Measurements from ENCODE around the gene MMP13.

MMP13 gene

DNA sequence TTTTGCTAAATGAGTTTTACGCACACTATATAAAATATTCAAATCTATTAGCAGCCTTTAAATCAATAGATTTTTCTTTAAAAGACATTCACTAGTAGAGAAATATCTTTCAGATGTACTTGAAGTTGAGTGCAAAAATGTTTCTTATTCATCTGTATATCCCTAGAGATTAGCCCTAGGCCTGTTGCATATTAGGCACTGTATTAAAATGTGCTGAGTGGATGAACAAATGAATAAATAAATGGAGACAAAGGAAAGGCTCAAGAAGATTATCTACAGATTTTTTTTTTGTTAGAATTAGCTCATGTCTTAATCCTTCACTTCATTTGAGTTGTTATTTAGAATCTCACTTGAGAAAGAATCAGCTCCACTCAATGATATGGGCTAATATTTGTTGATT, 12.0 kb upstream of the MMP13 start:
- Histone ChIP-seq H3K27me3 (ENCODE audit: insufficient read depth, poor library complexity, severe bottlenecking) (peaks cover 2% of the 10 kb centered on the region), H3K27ac (replicated peaks) (no peak overlapping the region), H3K4me3 (replicated peaks; ENCODE audit: insufficient read depth, low read length) (no peak overlapping the region)
- no peak for DNase-seq (ENCODE audit: low read depth in 1 of 2, low spot score in 1 of 2)
- TF ChIP-seq GABPA (IDR thresholded peaks at IDR 0.05; ENCODE audit: low read depth), result no peak
- no peak for TF ChIP-seq POLR2AphosphoS5 (IDR thresholded peaks at IDR 0.05; ENCODE audit: low read depth)
- TF ChIP-seq, protein P1, sequence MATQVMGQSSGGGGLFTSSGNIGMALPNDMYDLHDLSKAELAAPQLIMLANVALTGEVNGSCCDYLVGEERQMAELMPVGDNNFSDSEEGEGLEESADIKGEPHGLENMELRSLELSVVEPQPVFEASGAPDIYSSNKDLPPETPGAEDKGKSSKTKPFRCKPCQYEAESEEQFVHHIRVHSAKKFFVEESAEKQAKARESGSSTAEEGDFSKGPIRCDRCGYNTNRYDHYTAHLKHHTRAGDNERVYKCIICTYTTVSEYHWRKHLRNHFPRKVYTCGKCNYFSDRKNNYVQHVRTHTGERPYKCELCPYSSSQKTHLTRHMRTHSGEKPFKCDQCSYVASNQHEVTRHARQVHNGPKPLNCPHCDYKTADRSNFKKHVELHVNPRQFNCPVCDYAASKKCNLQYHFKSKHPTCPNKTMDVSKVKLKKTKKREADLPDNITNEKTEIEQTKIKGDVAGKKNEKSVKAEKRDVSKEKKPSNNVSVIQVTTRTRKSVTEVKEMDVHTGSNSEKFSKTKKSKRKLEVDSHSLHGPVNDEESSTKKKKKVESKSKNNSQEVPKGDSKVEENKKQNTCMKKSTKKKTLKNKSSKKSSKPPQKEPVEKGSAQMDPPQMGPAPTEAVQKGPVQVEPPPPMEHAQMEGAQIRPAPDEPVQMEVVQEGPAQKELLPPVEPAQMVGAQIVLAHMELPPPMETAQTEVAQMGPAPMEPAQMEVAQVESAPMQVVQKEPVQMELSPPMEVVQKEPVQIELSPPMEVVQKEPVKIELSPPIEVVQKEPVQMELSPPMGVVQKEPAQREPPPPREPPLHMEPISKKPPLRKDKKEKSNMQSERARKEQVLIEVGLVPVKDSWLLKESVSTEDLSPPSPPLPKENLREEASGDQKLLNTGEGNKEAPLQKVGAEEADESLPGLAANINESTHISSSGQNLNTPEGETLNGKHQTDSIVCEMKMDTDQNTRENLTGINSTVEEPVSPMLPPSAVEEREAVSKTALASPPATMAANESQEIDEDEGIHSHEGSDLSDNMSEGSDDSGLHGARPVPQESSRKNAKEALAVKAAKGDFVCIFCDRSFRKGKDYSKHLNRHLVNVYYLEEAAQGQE (IDR thresholded peaks at IDR 0.05; ENCODE audit: insufficient replicate concordance, low read depth), result no peak
- TF ChIP-seq, protein P2, sequence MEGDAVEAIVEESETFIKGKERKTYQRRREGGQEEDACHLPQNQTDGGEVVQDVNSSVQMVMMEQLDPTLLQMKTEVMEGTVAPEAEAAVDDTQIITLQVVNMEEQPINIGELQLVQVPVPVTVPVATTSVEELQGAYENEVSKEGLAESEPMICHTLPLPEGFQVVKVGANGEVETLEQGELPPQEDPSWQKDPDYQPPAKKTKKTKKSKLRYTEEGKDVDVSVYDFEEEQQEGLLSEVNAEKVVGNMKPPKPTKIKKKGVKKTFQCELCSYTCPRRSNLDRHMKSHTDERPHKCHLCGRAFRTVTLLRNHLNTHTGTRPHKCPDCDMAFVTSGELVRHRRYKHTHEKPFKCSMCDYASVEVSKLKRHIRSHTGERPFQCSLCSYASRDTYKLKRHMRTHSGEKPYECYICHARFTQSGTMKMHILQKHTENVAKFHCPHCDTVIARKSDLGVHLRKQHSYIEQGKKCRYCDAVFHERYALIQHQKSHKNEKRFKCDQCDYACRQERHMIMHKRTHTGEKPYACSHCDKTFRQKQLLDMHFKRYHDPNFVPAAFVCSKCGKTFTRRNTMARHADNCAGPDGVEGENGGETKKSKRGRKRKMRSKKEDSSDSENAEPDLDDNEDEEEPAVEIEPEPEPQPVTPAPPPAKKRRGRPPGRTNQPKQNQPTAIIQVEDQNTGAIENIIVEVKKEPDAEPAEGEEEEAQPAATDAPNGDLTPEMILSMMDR (IDR thresholded peaks at IDR 0.05; ENCODE audit: insufficient read depth, low read length), result no peak
- no peak for TF ChIP-seq SPI1 (IDR thresholded peaks at IDR 0.05; ENCODE audit: borderline replicate concordance, low read depth)

DNA sequence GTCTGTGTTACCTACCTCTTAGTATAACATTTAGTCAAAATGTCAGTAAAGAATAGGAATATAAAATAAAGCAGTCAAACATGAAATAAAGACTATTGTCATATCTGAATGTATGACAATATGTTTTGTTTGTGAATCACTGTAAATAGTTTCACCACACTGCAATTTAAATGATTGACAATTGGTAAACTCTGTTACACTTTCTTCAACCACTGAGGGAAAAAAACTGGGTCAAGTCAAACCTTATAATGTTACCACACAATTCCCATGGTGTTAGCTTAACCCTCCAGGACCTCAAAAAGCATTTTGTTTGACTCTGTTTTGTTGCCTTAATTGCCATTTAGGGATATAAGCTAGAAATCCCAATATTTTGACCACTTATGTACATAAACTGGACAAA, 10.5 kb upstream of the MMP13 start:
- Histone ChIP-seq H3K27ac (replicated peaks) (no peak overlapping the region), H3K27me3 (ENCODE audit: insufficient read depth, poor library complexity, severe bottlenecking) (peaks cover 2% of the 10 kb centered on the region), H3K4me3 (replicated peaks; ENCODE audit: insufficient read depth, low read length) (no peak overlapping the region)
- no peak for DNase-seq (ENCODE audit: low read depth in 1 of 2, low spot score in 1 of 2)
- TF ChIP-seq, protein P2 (IDR thresholded peaks at IDR 0.05; ENCODE audit: insufficient read depth, low read length), result no peak
- TF ChIP-seq POLR2AphosphoS5 (IDR thresholded peaks at IDR 0.05; ENCODE audit: low read depth), result no peak
- TF ChIP-seq SPI1 (IDR thresholded peaks at IDR 0.05; ENCODE audit: borderline replicate concordance, low read depth), result no peak
- no peak for TF ChIP-seq GABPA (IDR thresholded peaks at IDR 0.05; ENCODE audit: low read depth)
- TF ChIP-seq, protein P1 (IDR thresholded peaks at IDR 0.05; ENCODE audit: insufficient replicate concordance, low read depth), result no peak

DNA sequence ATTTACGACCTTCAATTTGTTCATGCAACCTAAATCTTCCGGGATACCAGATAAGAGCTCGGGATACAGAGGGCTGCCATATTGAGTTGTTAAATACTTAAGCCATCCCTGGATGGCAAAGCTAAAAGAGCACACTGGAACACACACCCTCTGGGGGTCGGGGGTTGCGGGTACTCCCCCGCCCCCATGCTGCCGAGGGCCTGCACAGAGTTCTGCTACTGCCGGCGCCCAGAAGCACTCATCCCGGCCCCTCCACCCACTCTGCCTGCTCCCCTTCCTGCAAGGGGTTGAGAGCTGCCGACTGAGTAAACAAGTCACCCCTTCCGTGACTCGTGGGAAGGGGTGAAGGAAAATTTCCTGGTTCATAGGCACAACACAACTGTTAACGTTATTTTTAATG, 9.3 kb upstream of the MMP13 start:
- no peaks in the 10 kb centered on the region for H3K27me3 ChIP-seq (ENCODE audit: insufficient read depth, poor library complexity, severe bottlenecking)
- DNase-seq (ENCODE audit: low read depth in 1 of 2, low spot score in 1 of 2), result no peak
- no peak overlapping the region for H3K4me3 ChIP-seq (replicated peaks; ENCODE audit: insufficient read depth, low read length)
- no peak overlapping the region for H3K27ac ChIP-seq (replicated peaks)
- TF ChIP-seq SPI1 (IDR thresholded peaks at IDR 0.05; ENCODE audit: borderline replicate concordance, low read depth) (no peak), POLR2AphosphoS5 (IDR thresholded peaks at IDR 0.05; ENCODE audit: low read depth) (no peak), GABPA (IDR thresholded peaks at IDR 0.05; ENCODE audit: low read depth) (no peak)
- TF ChIP-seq, protein P1 (IDR thresholded peaks at IDR 0.05; ENCODE audit: insufficient replicate concordance, low read depth), result no peak
- TF ChIP-seq, protein P2 (IDR thresholded peaks at IDR 0.05; ENCODE audit: insufficient read depth, low read length), result no peak

All from HL-60 (cell line).